Parathyroid adenoma (tissue), 2 donors: ENCODE measurements around the gene AP4E1.
A peak's percentile ranks its signal among the peaks of the same experiment; 100 is the strongest.

Source experiments
- H2AFZ ChIP-seq: fragments of 300-600 bp; sonication (generic); one replicate; pipeline ENCODE4 v1.7.0; 2017; ENCODE audit warnings: antibody characterized with exemption, mild to moderate bottlenecking
- H3K27ac ChIP-seq: fragments of 300-600 bp; sonication (generic); one replicate; pipeline ENCODE4 v1.7.0; 2017
- H3K27me3 ChIP-seq: fragments of 300-600 bp; sonication (generic); one replicate; pipeline ENCODE4 v1.7.0; 2017; ENCODE audit warnings: low read length; ENCODE audit not compliant: control insufficient read depth, insufficient read depth
- H3K36me3 ChIP-seq: fragments of 300-600 bp; sonication (generic); one replicate; pipeline ENCODE4 v1.7.0; 2017; ENCODE audit warnings: low read length; ENCODE audit not compliant: control insufficient read depth, insufficient read depth
- H3K4me1 ChIP-seq: fragments of 300-600 bp; sonication (generic); one replicate; pipeline ENCODE4 v1.7.0; 2017; ENCODE audit warnings: control low read depth
- H3K4me2 ChIP-seq: fragments of 300-600 bp; sonication (generic); one replicate; pipeline ENCODE4 v1.7.0; 2017; ENCODE audit warnings: low read length
- H3K4me3 ChIP-seq: fragments of 300-600 bp; sonication (generic); one replicate; pipeline ENCODE4 v1.7.0; 2017; ENCODE audit warnings: low read depth, low read length
- H3K79me2 ChIP-seq: fragments of 300-600 bp; sonication (generic); one replicate; pipeline ENCODE4 v1.7.0; 2017; ENCODE audit warnings: control low read depth
- H3K9ac ChIP-seq: fragments of 300-600 bp; sonication (generic); one replicate; pipeline ENCODE4 v1.7.0; 2017; ENCODE audit warnings: mild to moderate bottlenecking
- H3K9me3 ChIP-seq: fragments of 300-600 bp; sonication (generic); one replicate; pipeline ENCODE4 v1.7.0; 2017; ENCODE audit warnings: low read length; ENCODE audit not compliant: control insufficient read depth
- CTCF ChIP-seq: fragments of 300-600 bp; sonication (generic); IDR thresholded peaks from one replicate; pipeline ENCODE4 v1.7.0; 2017; ENCODE audit warnings: antibody characterized with exemption, mild to moderate bottlenecking
- donor health status: primary hyperparathyroidism.

The AP4E1 gene

GRCh38 chr15:50876260-50876988 lies 32.1 kb upstream of the AP4E1 start:
- no peaks in the 10 kb centered on the region for H3K79me2 ChIP-seq
- peak overlapping the region; percentile 33 for H3K4me3 ChIP-seq
- no peak for TF ChIP-seq CTCF
- no peaks in the 10 kb centered on the region for H3K9me3 ChIP-seq
- peak overlapping the region; percentile 60 for H3K4me2 ChIP-seq
- H3K36me3 ChIP-seq = no peaks in the 10 kb centered on the region
- peak overlapping the region; percentile 68 for H2AFZ ChIP-seq
- no peaks in the 10 kb centered on the region for H3K4me1 ChIP-seq
- no peaks in the 10 kb centered on the region for H3K27me3 ChIP-seq
- H3K9ac ChIP-seq = no peak overlapping the region
- H3K27ac ChIP-seq = no peak overlapping the region

GRCh38 chr15:50876989-50877360 lies 31.5 kb upstream of the AP4E1 start:
- H2AFZ ChIP-seq = peak overlapping the region; percentile 68
- H3K36me3 ChIP-seq = no peaks in the 10 kb centered on the region
- H3K9me3 ChIP-seq = no peaks in the 10 kb centered on the region
- H3K9ac ChIP-seq = no peak overlapping the region
- peak overlapping the region; percentile 60 for H3K4me2 ChIP-seq
- no peaks in the 10 kb centered on the region for H3K4me1 ChIP-seq
- TF ChIP-seq CTCF = peak; percentile 84
- no peak overlapping the region for H3K27ac ChIP-seq
- H3K4me3 ChIP-seq = peak overlapping the region; percentile 33
- H3K79me2 ChIP-seq = no peaks in the 10 kb centered on the region
- no peaks in the 10 kb centered on the region for H3K27me3 ChIP-seq

GRCh38 chr15:50879016-50879617 lies 29.4 kb upstream of the AP4E1 start:
- Histone ChIP-seq H3K9me3 (no peaks in the 10 kb centered on the region), H3K27ac (no peak overlapping the region), H3K4me3 (no peak overlapping the region)

GRCh38 chr15:50880206-50880605 lies 28.3 kb upstream of the AP4E1 start:
- H3K79me2 ChIP-seq = no peaks in the 10 kb centered on the region
- H3K9me3 ChIP-seq = no peaks in the 10 kb centered on the region
- no peaks in the 10 kb centered on the region for H3K27me3 ChIP-seq
- no peaks in the 10 kb centered on the region for H3K36me3 ChIP-seq
- no peaks in the 10 kb centered on the region for H3K4me1 ChIP-seq
- no peak overlapping the region for H3K9ac ChIP-seq
- no peak overlapping the region for H3K4me3 ChIP-seq
- H2AFZ ChIP-seq = no peak overlapping the region
- H3K27ac ChIP-seq = no peak overlapping the region
- H3K4me2 ChIP-seq = no peak overlapping the region
- no peak for TF ChIP-seq CTCF

More at GRCh38 chr15:50879016-50879617, 29.4 kb upstream of the AP4E1 start:
- Histone ChIP-seq H3K4me1 (no peaks in the 10 kb centered on the region), H3K9ac (no peak overlapping the region), H3K27me3 (no peaks in the 10 kb centered on the region), H2AFZ (no peak overlapping the region), H3K4me2 (no peak overlapping the region), H3K79me2 (no peaks in the 10 kb centered on the region), H3K36me3 (no peaks in the 10 kb centered on the region)
- no peak for TF ChIP-seq CTCF
